GM10847 (cell line): ENCODE measurements around the gene GNL2.

ENCODE experiments used
- POLR2A ChIP-seq: IDR thresholded peaks from 2 replicates; pipeline ENCODE4 v1.6.1; 2011; ENCODE audit not compliant: insufficient read length; ENCODE audit errors: extremely low read depth

Gene GNL2

DNA sequence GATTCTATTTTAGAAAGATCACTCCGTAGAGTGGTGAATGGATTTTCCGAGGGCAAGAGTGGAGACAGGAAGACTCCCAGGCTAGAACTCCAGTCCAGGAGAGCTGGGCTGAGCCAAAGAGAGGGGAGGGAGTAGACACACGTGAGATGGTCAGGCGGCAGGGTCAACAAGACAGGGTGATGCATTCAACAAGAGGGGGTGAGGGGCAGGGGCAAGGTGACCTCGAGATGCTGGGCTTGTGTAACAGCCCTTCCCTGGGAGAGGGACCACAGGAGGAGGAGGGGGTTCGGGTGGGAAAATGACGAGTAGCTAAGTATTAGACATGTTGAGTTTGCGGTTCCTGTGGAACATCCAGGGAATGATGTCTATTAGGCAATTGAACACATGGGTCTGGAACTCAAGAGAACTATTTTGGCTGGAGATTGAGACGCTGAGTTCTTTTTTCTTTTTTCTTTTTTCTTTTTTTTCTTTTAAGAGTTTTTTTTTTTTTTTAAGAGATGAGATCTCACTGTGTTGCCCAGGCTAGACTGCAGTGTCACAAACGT, 25.7 kb upstream of the GNL2 start:
- no peak for TF ChIP-seq POLR2A

DNA sequence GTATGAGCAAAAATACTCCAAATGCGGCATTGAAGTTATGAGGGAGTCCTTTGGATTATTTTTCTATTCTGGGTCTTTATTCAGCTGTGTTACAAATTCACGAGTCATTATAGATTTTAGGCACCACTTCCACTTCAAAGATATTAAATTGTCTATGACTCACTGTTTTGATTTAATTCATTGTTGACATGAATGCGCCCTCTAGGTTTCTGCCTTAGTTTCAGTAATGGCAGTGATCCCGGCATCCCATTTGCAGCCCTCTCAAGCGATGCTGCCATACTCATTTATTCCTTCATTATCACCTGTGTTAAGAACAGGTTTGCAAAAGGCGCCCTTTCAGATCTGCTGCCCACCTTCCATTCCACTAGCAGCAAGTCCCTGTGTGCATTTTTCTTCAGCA, 25.0 kb upstream of the GNL2 start:
- no peak for TF ChIP-seq POLR2A

DNA sequence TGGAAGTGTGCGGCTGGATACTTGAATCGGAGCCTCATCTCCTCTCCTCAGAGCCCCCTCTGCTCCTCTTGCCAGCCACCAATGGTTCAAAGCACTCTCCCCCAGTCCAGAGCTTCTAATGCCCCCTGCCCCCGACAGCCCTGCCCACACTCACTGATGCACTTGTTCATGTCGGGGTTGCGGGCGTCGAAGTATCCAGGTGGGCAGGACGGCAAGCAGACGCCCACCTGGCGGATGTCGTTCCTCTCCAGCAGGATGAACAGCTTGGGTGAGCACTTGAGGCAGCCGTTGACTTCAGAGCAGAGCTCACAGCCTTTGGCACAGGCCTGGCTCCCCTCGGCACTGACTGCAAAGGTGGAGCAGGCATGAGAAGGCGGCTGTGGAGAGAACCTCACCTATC, 20.6 kb upstream of the GNL2 start:
- no peak for TF ChIP-seq POLR2A

- TF ChIP-seq POLR2A = no peak
Measured at GRCh38 chr1:37614105-37614504, 18.4 kb upstream of the GNL2 start.

GRCh38 chr1:37612186-37612585, 16.4 kb upstream of the GNL2 start:
- no peak for TF ChIP-seq POLR2A

GRCh38 chr1:37609994-37610393, 14.3 kb upstream of the GNL2 start:
- TF ChIP-seq POLR2A = no peak

- TF ChIP-seq POLR2A = no peak
Measured at GRCh38 chr1:37609002-37609401, 13.3 kb upstream of the GNL2 start.

GRCh38 chr1:37606481-37607263, 10.9 kb upstream of the GNL2 start:
- no peak for TF ChIP-seq POLR2A

DNA sequence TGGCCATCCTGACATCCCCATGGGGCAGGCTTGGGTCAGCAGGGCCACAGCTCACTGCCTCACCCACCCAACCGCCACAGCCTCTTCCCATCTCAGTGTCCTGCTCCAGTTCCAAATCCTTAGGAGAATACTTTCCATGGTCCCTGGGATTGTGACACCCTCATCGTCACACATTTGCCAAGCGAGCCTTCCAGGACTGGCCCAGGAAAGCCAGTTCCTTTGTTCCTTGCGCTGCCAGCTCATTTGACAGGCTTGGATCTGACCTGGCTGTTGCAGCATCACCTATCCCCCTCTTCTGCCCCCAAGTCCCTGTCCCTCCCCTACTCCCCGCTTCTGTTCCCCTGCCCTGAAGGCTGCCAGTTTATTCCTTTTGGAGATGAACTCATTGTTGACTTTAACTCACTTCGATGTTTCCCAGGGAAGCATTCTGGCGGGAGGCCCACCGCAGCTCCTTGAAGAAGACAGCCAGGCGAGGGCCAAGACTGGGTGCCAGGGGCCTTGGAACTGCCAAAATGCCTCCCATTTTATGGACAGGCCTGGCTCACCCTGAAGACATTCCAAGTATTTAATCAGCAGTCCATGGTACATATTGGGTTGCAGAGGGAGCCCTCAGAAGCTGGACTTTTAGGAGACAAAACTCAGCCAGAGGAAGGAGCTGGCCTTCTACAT, 10.2 kb upstream of the GNL2 start:
- no peak for TF ChIP-seq POLR2A

- TF ChIP-seq POLR2A = no peak
Measured at GRCh38 chr1:37605061-37605650, 9.4 kb upstream of the GNL2 start.

- no peak for TF ChIP-seq POLR2A
Measured at GRCh38 chr1:37602750-37603694, 7.3 kb upstream of the GNL2 start.

DNA sequence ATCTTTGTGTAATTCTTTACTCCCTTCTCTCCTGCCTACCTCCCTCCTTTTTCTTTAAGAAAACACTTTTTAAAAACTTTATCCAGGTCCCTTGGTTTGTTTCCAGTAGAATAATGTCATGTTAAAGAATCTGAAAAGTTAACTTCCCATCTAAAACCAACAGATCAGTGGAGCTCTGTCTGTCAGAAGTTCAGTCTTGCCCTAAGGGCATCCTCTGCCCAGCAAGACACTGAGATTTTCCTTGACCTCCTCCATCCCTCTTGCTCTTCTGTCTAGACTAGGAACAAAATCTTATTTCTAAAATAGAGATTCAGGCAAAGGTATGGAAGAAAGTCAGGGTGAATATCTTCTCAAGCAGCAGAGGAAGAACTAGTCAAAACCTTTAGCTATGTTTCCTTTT, 5.7 kb upstream of the GNL2 start:
- no peak for TF ChIP-seq POLR2A

DNA sequence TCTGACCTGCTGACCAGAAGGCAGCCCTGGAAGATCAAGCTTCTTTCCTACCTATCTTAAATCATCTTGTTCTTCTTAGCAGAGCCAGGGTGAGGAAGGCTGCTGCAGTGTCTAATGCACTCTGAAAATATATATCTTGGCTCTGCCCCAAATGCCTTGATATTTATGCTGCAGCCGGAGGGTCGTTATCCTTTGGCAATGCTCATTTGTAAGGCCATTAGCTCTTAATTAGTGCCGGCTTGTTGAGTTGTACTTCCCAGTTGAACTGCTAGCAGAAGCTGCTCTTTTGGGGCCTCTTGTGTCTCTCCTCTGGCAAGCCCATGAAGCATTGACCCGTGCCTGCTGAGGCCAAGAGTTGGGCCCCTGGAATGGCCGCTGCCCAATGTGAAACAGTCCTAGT, 4.2 kb upstream of the GNL2 start:
- no peak for TF ChIP-seq POLR2A

DNA sequence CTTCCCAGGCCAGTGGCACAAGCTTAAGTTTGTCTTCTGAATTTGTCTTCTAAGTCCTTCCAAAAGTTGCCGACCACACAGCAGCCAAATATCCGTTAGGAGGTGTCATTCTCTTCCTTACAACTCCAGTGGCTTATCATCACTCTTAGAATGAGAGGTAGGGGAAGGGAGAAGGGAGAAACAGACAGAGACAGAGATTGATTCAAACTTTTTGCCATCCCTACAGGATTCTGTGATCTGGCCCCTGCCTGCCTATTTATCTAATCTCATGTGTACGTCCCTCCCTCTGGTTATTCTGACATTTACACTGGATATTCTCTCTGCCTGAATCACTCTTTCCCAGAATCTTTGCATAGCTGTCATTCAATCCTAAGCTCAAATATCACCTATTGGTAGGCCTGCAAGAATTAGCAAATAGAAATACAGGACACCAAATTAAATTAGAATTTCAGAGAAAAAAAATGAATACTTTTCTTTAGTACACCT, 488 bp upstream of the GNL2 start:
- TF ChIP-seq POLR2A = no peak

DNA sequence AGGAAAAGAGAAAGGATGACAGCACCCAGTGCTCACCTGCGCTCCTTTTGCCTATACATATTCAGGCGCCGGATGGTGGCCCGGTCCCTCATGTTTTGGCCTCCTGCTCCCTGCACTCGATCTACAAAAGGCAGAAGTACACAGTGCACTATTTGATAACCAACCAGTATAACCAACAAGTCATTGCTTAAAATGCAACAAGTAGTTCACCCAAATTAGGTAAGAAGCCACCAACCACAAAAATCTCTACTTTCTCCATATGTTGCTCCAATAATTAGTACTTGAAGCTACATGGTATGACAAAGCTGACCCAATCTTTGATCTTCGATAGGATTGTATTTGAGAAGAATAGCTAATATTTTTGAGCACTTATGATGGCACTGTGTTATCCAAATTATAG, 2.0 kb downstream of the GNL2 start:
- TF ChIP-seq POLR2A = no peak
